Neural cell (in vitro differentiated cells): Measurements from ENCODE around the gene DIRAS1.

Experiments
- CTCF ChIP-seq: fragments of 450-650 bp; IDR thresholded peaks from 2 replicates; pipeline ENCODE4 v1.5.1; 2014; ENCODE audit warnings: antibody characterized with exemption, mild to moderate bottlenecking, moderate library complexity; ENCODE audit not compliant: poor library complexity, severe bottlenecking
- EZH2 ChIP-seq: fragments of 200-600, 300-800 bp; shearing (Covaris generic), sonication (generic); IDR thresholded peaks from 2 replicates; pipeline ENCODE4 v1.6.1; 2014; ENCODE audit warnings: antibody characterized with exemption, low read length, borderline replicate concordance, mild to moderate bottlenecking; ENCODE audit not compliant: insufficient read depth, poor library complexity, severe bottlenecking
- MXI1 ChIP-seq: fragments of 450-650 bp; conservative IDR thresholded peaks from 2 replicates; pipeline ENCODE4 v1.6.1; 2014; ENCODE audit warnings: antibody characterized with exemption, mild to moderate bottlenecking; ENCODE audit not compliant: poor library complexity, severe bottlenecking
- POLR2AphosphoS5 ChIP-seq: IDR thresholded peaks from 2 replicates; pipeline ENCODE4 v1.6.1; 2012
- TAF1 ChIP-seq: IDR thresholded peaks from 2 replicates; pipeline ENCODE4 v1.6.1; 2012; ENCODE audit warnings: low read depth

DNA sequence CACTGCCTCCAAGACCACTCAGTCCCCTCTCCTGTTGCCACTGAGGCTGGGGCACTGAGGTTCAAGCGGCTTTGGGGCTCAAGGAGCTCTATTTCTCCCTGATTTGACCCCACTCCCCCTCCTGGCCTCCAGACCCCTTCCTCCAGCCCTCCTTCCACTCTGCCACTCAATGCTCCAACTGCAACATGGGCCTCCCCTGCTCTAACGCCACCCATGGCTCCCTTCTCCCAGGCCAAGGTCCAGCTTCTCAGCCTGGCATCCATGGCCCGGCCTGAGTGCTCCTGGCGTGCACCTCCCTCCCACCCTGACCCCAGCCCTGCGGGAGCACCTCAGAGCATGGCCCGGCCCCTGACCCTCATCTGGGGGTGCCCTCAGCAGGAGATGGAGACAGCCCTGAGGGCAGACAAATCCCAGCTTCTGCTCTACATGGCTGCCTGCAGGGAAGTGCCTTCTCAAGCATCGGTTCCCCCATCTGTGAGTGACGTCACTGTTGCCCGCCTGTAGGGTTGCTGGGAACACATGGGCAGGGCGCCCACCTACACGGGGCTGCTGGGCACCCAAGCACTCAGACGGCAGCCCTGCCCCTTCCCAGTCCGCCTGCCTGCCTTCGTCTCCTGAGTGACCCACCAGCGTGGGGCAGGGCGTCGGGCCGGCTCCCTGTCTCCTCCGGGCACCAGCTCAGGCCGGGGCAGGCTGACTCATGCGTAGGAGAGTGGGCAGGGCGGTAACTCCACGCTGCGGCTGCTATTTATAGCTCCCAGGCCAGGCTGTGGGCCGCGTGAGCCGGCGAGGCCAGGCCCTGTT is 1.6 kb upstream of the DIRAS1 start:
- TF ChIP-seq EZH2 (no peak), POLR2AphosphoS5 (no peak), MXI1 (no peak), CTCF (no peak), TAF1 (no peak)
